NB4 (cell line): ENCODE results near the gene OCSTAMP.

Experiments used
- DNase-seq: peaks from one replicate; pipeline ENCODE4 v3.0.0; 2010; ENCODE audit warnings: low read depth
- H3K4me3 ChIP-seq: one replicate; pipeline ENCODE4 v1.5.1; 2011; ENCODE audit warnings: mild to moderate bottlenecking, low read depth, low read length, moderate library complexity
- CTCF ChIP-seq: IDR thresholded peaks from one replicate; pipeline ENCODE4 v1.5.1; 2012; ENCODE audit warnings: low read depth, low read length
- MYC ChIP-seq: IDR thresholded peaks from 2 replicates; pipeline ENCODE4 v1.6.1; 2011; ENCODE audit warnings: low read depth, low read length
- POLR2A ChIP-seq: IDR thresholded peaks from 2 replicates; pipeline ENCODE4 v1.6.1; 2011; ENCODE audit warnings: mild to moderate bottlenecking; ENCODE audit not compliant: insufficient read length; ENCODE audit errors: extremely low read depth
- TF ChIP-seq, protein P1 (sequence below): IDR thresholded peaks from 2 replicates; pipeline ENCODE4 v1.6.1; 2011; ENCODE audit warnings: low read depth, low read length

OCSTAMP gene, protein sequence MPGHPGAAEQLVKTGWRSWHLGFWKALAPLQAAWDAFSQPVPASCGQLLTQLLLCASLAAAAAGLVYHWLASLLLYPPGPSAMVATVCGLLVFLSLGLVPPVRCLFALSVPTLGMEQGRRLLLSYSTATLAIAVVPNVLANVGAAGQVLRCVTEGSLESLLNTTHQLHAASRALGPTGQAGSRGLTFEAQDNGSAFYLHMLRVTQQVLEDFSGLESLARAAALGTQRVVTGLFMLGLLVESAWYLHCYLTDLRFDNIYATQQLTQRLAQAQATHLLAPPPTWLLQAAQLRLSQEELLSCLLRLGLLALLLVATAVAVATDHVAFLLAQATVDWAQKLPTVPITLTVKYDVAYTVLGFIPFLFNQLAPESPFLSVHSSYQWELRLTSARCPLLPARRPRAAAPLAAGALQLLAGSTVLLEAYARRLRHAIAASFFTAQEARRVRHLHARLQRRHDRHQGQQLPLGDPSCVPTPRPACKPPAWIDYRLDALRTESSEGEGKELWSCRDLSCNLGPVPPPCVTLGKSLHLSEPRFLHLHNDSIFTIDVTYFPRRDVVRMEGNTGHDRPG

DNA sequence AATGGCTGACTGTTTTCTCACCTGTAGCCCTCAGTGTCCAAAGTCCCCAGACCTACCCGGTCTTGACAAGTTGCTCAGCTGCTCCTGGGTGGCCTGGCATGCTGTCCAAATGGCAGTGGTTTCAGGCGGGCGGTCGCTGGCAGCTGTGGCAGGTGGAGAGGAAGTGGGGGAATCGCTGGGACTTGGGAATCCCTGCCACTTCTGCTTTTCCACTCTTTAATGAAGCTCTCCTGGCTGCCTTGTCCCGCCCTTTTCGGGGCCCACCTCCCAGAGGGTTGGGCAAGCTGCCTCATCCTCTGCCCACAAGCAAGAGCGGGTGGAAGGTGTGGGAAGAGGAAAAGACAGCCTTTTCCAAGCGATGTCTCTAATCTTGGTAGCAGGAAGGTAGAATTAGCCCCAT, at the start of gene OCSTAMP:
TSS of gene OCSTAMP (minus strand) at position 194 of the 400 bp plus-strand sequence. CDS start at position 100, 94 bp downstream.
- TF ChIP-seq CTCF = no peak
- TF ChIP-seq, protein P1, sequence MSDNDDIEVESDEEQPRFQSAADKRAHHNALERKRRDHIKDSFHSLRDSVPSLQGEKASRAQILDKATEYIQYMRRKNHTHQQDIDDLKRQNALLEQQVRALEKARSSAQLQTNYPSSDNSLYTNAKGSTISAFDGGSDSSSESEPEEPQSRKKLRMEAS = 0 out of 2 replicates have a peak, but pooled peaks have one; percentile 31
- H3K4me3 ChIP-seq = peak within 1 kb of the TSS; percentile 6
- peak; percentile 86 for DNase-seq

DNA sequence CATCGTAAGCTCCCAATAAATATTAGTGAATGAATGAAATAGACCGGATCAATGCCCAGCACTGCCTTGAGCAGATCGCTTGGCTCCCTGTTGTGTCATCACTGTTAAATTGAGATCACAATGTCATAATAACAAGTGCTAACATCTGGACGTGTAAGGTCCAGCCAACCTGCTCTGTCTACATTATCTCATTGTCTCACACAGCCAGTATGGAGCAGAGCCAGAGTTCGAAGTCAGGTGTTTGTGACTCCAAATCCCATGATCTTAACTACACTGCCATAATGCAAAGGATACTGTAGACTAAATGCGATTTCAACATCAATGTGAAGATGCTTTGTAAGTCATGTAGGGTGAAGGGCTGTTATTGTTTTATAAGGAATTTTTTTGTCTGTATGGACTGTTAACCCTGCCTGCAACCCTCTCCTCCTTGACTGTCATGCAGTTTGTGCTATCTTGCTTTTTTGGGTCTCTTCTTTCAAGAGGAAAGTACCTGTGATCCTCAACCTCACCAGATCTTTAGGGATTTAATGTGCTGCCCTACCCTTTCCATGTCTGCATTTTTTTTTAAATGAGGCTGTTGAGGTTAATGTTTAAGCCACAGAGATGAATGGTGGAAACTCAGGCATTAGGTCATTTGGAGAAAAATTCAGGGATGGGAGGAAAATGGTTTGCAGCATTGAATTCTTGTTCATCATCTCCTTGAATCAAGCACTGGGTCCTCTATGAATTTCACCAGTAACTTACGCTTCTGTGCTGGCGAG, 49.0 kb upstream of the OCSTAMP start:
- no peak overlapping the region for H3K4me3 ChIP-seq
- no peak for DNase-seq
- no peak for TF ChIP-seq CTCF

- DNase-seq = no peak
- H3K4me3 ChIP-seq = no peak overlapping the region
- TF ChIP-seq POLR2A = no peak
- no peak for TF ChIP-seq MYC
- TF ChIP-seq CTCF = no peak
- TF ChIP-seq, protein P1 = no peak
Measured at GRCh38 chr20:46595933-46596332, 45.5 kb upstream of the OCSTAMP start.

DNA sequence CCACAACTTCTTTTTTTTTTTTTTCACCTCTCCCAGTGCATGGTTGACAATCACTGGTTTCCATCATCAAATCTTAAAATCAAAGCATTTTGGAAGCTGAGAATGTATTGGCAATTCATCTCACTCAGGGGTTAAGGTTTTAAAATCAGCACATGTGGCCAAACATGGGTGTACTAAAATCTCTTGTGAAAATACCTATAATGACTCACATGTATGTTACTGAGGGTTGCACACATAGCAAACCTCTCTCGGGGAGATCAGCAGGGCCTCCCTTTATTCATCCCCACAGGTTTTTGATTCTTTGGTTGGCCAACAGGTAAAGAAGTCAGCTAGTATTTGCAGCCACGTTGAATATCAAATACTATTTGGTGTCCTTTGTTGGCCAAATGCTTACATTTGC, 44.3 kb upstream of the OCSTAMP start:
- no peak for DNase-seq
- TF ChIP-seq, protein P1 = no peak
- no peak for TF ChIP-seq POLR2A
- TF ChIP-seq MYC = no peak
- TF ChIP-seq CTCF = no peak
- H3K4me3 ChIP-seq = no peak overlapping the region

GRCh38 chr20:46592580-46593362, 42.3 kb upstream of the OCSTAMP start:
- H3K4me3 ChIP-seq = no peak overlapping the region
- TF ChIP-seq MYC = no peak
- peak; percentile 32 for TF ChIP-seq CTCF
- peak; percentile 26 for DNase-seq
